GM12878 (cell line): ENCODE measurements around the gene ADGRL3.

Source experiments
- CBX5 ChIP-seq: sonication (generic); IDR thresholded peaks from 2 replicates; pipeline ENCODE4 v1.6.1; 2016; ENCODE audit warnings: low read depth, moderate library complexity, mild to moderate bottlenecking, inconsistent platforms
- CEBPB ChIP-seq, 2 experiments: fragments of 150-350 bp in 1 of 2; IDR thresholded peaks; 2 replicates each; pipeline ENCODE4 v1.6.1; 2012 to 2014; ENCODE audit warnings: low read depth in 2 of 2, low read length in 2 of 2, borderline replicate concordance in 1 of 2, inconsistent platforms in 1 of 2
- GABPA ChIP-seq: IDR thresholded peaks from 2 replicates; pipeline ENCODE4 v1.6.1; 2014; ENCODE audit warnings: antibody characterized with exemption, low read depth, mild to moderate bottlenecking, inconsistent platforms
- LARP7 ChIP-seq: fragments of 450-650 bp; IDR thresholded peaks from 2 replicates; pipeline ENCODE4 v1.6.1; 2017; ENCODE audit warnings: mild to moderate bottlenecking
- POLR2A ChIP-seq: IDR thresholded peaks from 2 replicates; pipeline ENCODE4 v1.6.1; 2011; ENCODE audit warnings: low read depth, mild to moderate bottlenecking, low read length
- SPI1 ChIP-seq: IDR thresholded peaks from 2 replicates; pipeline ENCODE4 v1.6.1; 2011; ENCODE audit warnings: low read depth, mild to moderate bottlenecking, low read length, moderate library complexity, borderline replicate concordance; ENCODE audit not compliant: insufficient read depth
- SREBF1 ChIP-seq: IDR thresholded peaks from 2 replicates; pipeline ENCODE4 v1.6.1; 2012; ENCODE audit warnings: mild to moderate bottlenecking, low read length
- TARDBP ChIP-seq: IDR thresholded peaks from 2 replicates; pipeline ENCODE4 v1.6.1; 2016; ENCODE audit warnings: borderline replicate concordance
- ZZZ3 ChIP-seq: IDR thresholded peaks from 2 replicates; pipeline ENCODE4 v1.6.1; 2011; ENCODE audit warnings: low read depth; ENCODE audit not compliant: control insufficient read depth, insufficient read length
- TF ChIP-seq, protein P1 (sequence below), 3 experiments: IDR thresholded peaks in 2 of 3; conservative IDR thresholded peaks in 1 of 3; 2 replicates each; pipeline ENCODE4 v1.5.1; 2011; ENCODE audit warnings: low read depth in 3 of 3, low read length in 3 of 3, mild to moderate bottlenecking in 3 of 3, control low read depth in 2 of 3, moderate library complexity in 2 of 3, inconsistent platforms in 1 of 3, mixed read lengths in 1 of 3; ENCODE audit not compliant: control insufficient read depth in 2 of 3, insufficient read depth in 1 of 3; ENCODE audit errors: extremely low read depth in 1 of 3
- TF ChIP-seq, protein P2 (sequence below): IDR thresholded peaks from 2 replicates; pipeline ENCODE4 v1.6.1; 2011; ENCODE audit warnings: borderline replicate concordance, low read depth, mild to moderate bottlenecking, moderate library complexity, low read length; ENCODE audit not compliant: insufficient read depth, poor library complexity, severe bottlenecking
- TF ChIP-seq, protein P3 (sequence below): IDR thresholded peaks from 2 replicates; pipeline ENCODE4 v1.6.1; 2011; ENCODE audit warnings: mild to moderate bottlenecking, low read depth, low read length, moderate library complexity; ENCODE audit not compliant: insufficient replicate concordance

DNA sequence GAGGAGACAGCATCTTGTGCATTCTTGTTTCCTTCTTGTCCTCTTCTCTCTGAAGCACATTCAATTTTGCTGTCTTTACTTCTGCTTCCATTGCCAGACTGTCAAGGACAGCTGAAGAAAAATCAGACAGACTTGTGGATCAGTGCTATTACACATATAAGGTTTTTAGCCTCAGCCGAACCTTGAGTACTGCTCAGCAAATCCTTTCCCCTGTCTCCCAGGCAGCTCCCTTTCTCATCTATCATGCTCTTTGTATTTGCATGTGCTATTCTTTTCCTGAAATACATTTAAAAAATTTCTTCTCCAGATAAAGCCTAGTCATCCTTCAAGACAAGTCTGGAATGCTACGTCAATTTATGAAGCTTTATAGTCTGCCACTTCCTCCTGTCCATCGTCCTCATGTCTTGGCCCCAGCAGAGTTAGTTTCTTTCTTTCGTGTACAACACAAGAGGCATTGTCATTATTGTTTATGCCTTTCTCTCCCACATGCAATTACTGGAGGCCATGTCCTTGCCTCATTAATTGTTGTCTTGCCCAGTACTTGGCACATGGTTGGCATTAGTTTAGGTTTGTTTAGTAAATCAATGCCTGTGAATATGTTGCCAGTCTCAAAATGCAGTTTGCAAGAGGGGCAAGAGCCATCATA is 45.1 kb downstream of the ADGRL3 start:
- no peak for TF ChIP-seq CBX5
- TF ChIP-seq, protein P1, sequence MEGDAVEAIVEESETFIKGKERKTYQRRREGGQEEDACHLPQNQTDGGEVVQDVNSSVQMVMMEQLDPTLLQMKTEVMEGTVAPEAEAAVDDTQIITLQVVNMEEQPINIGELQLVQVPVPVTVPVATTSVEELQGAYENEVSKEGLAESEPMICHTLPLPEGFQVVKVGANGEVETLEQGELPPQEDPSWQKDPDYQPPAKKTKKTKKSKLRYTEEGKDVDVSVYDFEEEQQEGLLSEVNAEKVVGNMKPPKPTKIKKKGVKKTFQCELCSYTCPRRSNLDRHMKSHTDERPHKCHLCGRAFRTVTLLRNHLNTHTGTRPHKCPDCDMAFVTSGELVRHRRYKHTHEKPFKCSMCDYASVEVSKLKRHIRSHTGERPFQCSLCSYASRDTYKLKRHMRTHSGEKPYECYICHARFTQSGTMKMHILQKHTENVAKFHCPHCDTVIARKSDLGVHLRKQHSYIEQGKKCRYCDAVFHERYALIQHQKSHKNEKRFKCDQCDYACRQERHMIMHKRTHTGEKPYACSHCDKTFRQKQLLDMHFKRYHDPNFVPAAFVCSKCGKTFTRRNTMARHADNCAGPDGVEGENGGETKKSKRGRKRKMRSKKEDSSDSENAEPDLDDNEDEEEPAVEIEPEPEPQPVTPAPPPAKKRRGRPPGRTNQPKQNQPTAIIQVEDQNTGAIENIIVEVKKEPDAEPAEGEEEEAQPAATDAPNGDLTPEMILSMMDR (IDR thresholded peaks at IDR 0.05 in 2 of 3, conservative IDR thresholded peaks at IDR 0.05 in 1 of 3; ENCODE audit: control insufficient read depth in 2 of 3, extremely low read depth in 1 of 3, insufficient read depth in 1 of 3, low read depth in 3 of 3, low read length in 3 of 3), result no peak
- no peak for TF ChIP-seq CEBPB (IDR thresholded peaks at IDR 0.05; ENCODE audit: borderline replicate concordance in 1 of 2, low read depth in 2 of 2, low read length in 2 of 2)
- TF ChIP-seq, protein P2, sequence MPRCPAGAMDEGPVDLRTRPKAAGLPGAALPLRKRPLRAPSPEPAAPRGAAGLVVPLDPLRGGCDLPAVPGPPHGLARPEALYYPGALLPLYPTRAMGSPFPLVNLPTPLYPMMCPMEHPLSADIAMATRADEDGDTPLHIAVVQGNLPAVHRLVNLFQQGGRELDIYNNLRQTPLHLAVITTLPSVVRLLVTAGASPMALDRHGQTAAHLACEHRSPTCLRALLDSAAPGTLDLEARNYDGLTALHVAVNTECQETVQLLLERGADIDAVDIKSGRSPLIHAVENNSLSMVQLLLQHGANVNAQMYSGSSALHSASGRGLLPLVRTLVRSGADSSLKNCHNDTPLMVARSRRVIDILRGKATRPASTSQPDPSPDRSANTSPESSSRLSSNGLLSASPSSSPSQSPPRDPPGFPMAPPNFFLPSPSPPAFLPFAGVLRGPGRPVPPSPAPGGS, result no peak
- no peak for TF ChIP-seq SREBF1
- no peak for TF ChIP-seq SPI1
- TF ChIP-seq POLR2A, result no peak
- TF ChIP-seq LARP7, result no peak
- TF ChIP-seq ZZZ3, result no peak
- TF ChIP-seq TARDBP, result no peak
- TF ChIP-seq, protein P3, sequence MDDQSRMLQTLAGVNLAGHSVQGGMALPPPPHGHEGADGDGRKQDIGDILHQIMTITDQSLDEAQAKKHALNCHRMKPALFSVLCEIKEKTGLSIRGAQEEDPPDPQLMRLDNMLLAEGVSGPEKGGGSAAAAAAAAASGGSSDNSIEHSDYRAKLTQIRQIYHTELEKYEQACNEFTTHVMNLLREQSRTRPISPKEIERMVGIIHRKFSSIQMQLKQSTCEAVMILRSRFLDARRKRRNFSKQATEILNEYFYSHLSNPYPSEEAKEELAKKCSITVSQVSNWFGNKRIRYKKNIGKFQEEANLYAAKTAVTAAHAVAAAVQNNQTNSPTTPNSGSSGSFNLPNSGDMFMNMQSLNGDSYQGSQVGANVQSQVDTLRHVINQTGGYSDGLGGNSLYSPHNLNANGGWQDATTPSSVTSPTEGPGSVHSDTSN, result no peak
- TF ChIP-seq GABPA, result no peak
